HepG2 (cell line): Measurements from ENCODE around the gene EYA2. TPM values are rescaled to one million over a fixed set of nuclear protein-coding genes. Genes with fewer than 3 reads are reported as not detected.

ENCODE experiments used
- ATF1 ChIP-seq: IDR thresholded peaks from 2 replicates; pipeline ENCODE4 v1.6.1; 2016; ENCODE audit warnings: mild to moderate bottlenecking, control low read depth
- EP300 ChIP-seq, 3 experiments: sonication (generic) in 1 of 3; formaldehyde crosslinking in 1 of 3; IDR thresholded peaks; 2 replicates each; pipeline versions ENCODE4 v1.5.1 to v1.6.1; 2011 to 2020; ENCODE audit warnings: low read depth in 2 of 3, low read length in 2 of 3, borderline replicate concordance in 1 of 3, improper control_type of control experiment in 1 of 3, mild to moderate bottlenecking in 1 of 3, missing genetic modification reagents in 1 of 3, moderate library complexity in 1 of 3
- GABPB1 ChIP-seq: IDR thresholded peaks from 2 replicates; pipeline ENCODE4 v1.6.1; 2016; ENCODE audit warnings: mild to moderate bottlenecking, missing genetic modification reagents, moderate library complexity, missing compliant biosample characterization
- JARID2 ChIP-seq: sonication (generic); formaldehyde crosslinking; IDR thresholded peaks from 2 replicates; pipeline ENCODE4 v1.8.1; 2023; ENCODE audit warnings: missing genetic modification reagents, inconsistent platforms; ENCODE audit not compliant: insufficient replicate concordance
- KDM5B ChIP-seq: sonication (generic); formaldehyde crosslinking; IDR thresholded peaks from 2 replicates; pipeline ENCODE4 v1.4.0; 2020; ENCODE audit warnings: missing genetic modification reagents, mild to moderate bottlenecking, borderline replicate concordance
- MTA1 ChIP-seq: sonication (generic); formaldehyde crosslinking; IDR thresholded peaks from 2 replicates; pipeline ENCODE4 v1.4.0; 2020; ENCODE audit warnings: missing genetic modification reagents, mild to moderate bottlenecking, borderline replicate concordance
- NBN ChIP-seq: fragments of 450-650 bp; conservative IDR thresholded peaks from 2 replicates; pipeline ENCODE4 v1.6.1; 2017
- NFATC3 ChIP-seq: sonication (generic); formaldehyde crosslinking; IDR thresholded peaks from 2 replicates; pipeline ENCODE4 v1.5.1; 2020; ENCODE audit warnings: mild to moderate bottlenecking, missing genetic modification reagents
- NRL ChIP-seq: sonication (generic); formaldehyde crosslinking; IDR thresholded peaks from 2 replicates; pipeline ENCODE4 v1.5.0; 2020; ENCODE audit warnings: missing genetic modification reagents, mild to moderate bottlenecking, moderate library complexity, borderline replicate concordance
- SOX6 ChIP-seq, 2 experiments: fragments of 450-650 bp in 1 of 2; sonication (generic) in 1 of 2; formaldehyde crosslinking in 1 of 2; IDR thresholded peaks; 2 replicates each; pipeline versions ENCODE4 v1.4.0 to v1.6.1; 2017 to 2020; ENCODE audit warnings: antibody characterized with exemption in 1 of 2, mild to moderate bottlenecking in 1 of 2, missing genetic modification reagents in 1 of 2
- ZFP36 ChIP-seq: fragments of 150-350 bp; IDR thresholded peaks from 2 replicates; pipeline ENCODE4 v1.6.1; 2018; ENCODE audit warnings: borderline replicate concordance, low read length, low read depth; ENCODE audit not compliant: partially characterized antibody
- ZMYM2 ChIP-seq: sonication (generic); formaldehyde crosslinking; IDR thresholded peaks from 2 replicates; pipeline ENCODE4 v1.8.0; 2022; ENCODE audit warnings: mild to moderate bottlenecking, missing genetic modification reagents
- ZNF143 ChIP-seq: sonication (generic); formaldehyde crosslinking; IDR thresholded peaks from 2 replicates; pipeline ENCODE4 v1.4.0; 2020; ENCODE audit warnings: missing genetic modification reagents
- ZNF292 ChIP-seq: sonication (generic); formaldehyde crosslinking; IDR thresholded peaks from 2 replicates; pipeline ENCODE4 v1.8.1; 2022; ENCODE audit warnings: mild to moderate bottlenecking, low read depth, missing genetic modification reagents, borderline replicate concordance
- ZNF33B ChIP-seq: sonication (generic); formaldehyde crosslinking; IDR thresholded peaks from 2 replicates; pipeline ENCODE4 v1.5.1; 2020; ENCODE audit warnings: mild to moderate bottlenecking, missing genetic modification reagents
- ZNF430 ChIP-seq: sonication (generic); formaldehyde crosslinking; IDR thresholded peaks from 2 replicates; pipeline ENCODE4 v1.9.0; 2021; ENCODE audit warnings: mild to moderate bottlenecking, missing genetic modification reagents
- ZNF557 ChIP-seq: sonication (generic); formaldehyde crosslinking; IDR thresholded peaks from 2 replicates; pipeline ENCODE4 v1.4.0; 2020; ENCODE audit warnings: missing genetic modification reagents
- ZNF562 ChIP-seq: sonication (generic); formaldehyde crosslinking; IDR thresholded peaks from 2 replicates; pipeline ENCODE4 v1.8.0; 2022; ENCODE audit warnings: missing genetic modification reagents, borderline replicate concordance
- ZNF605 ChIP-seq: sonication (generic); formaldehyde crosslinking; IDR thresholded peaks from 2 replicates; pipeline ENCODE4 v1.8.0; 2022; ENCODE audit warnings: mild to moderate bottlenecking, missing genetic modification reagents
- polyA plus RNA-seq, 8 experiments: library from polyadenylated mRNA; depleted of rRNA in 3 of 8; stranded (reverse) in 7 of 8; unstranded in 1 of 8; fragments of >200 nt; fragmentation: Illumina TruSeq in 4 of 8; extraction: Trizol in 4 of 8; gene quantifications; 2 replicates each; pipeline versions ENCODE4 v1.2.1 to v1.2.3, GENCODE V29; 2011 to 2016; ENCODE audit warnings: low read depth in 4 of 8, missing spikeins in 1 of 8, mixed read lengths in 1 of 8; ENCODE audit not compliant: insufficient read depth in 1 of 8
- total RNA-seq, 5 experiments: library from RNA; depleted of rRNA; stranded (reverse); fragments of >200 nt; fragmentation: Illumina TruSeq; extraction: Trizol; gene quantifications; 2 replicates each; pipeline ENCODE4 v1.2.3, GENCODE V29; 2016; ENCODE audit warnings: low read depth in 1 of 5
- TF ChIP-seq, protein P1 (sequence below): sonication (generic); formaldehyde crosslinking; IDR thresholded peaks from 2 replicates; pipeline ENCODE4 v1.5.1; 2020; ENCODE audit warnings: missing genetic modification reagents, mild to moderate bottlenecking, borderline replicate concordance
- TF ChIP-seq, protein P2 (sequence below): IDR thresholded peaks from 2 replicates; pipeline ENCODE4 v1.6.1; 2016; ENCODE audit warnings: control low read depth
- TF ChIP-seq, protein P3 (sequence below): sonication (generic); formaldehyde crosslinking; IDR thresholded peaks from 2 replicates; pipeline ENCODE4 v1.4.0; 2020; ENCODE audit warnings: mild to moderate bottlenecking, low read depth, missing genetic modification reagents
- TF ChIP-seq, protein P4 (sequence below): sonication (generic); formaldehyde crosslinking; IDR thresholded peaks from 2 replicates; pipeline ENCODE4 v1.4.0; 2020; ENCODE audit warnings: missing genetic modification reagents

EYA2 gene
- total and polyA plus RNA-seq, 2 of the 13 experiments (the other 11 are each of a cell fraction or from before 2014, with no cell fraction given), result not detected

DNA sequence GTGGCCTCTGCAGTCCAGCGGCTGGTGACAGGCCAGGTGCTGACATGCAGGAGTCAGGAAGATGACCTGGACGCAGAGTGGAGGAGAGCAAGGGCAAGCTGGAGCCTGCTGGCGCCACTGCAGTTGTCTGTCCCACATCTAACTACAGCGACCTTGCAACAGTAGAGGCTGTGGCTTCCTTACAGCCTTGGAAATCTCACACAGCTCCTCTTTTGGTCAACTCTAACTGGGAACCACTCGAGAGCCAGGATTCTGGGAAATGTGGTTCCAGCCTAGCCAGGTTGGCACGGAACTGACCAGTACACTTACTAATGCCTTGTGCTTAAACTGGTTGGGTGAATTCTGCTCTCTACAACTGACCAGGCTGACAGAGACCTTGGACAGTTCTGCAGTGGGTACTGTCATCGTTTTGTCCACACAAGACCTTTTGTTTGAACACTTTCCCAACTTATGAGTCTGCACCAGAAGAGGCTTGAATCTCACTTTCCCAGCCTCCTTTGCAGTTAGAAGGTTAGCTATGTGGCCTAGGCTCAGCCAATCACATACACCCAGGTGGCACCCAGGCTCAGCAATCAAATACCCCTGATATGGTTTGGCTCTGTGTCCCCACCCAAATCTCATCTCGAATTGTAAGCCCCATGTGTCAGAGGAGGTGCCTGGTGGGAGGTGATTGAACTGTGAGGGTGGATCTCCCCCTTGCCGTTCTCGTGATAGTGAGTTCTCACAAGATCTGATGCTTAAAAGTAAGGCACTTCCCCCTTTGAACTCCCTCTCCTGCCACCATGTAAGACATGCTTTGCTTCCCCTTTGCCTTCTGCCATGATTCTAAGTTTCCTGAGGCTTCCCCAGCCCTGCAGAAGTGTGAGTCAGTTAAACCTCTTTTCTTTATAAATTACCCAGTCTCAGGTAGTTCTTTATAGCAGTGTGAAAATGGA is 308.4 kb downstream of the EYA2 start (continued):
- TF ChIP-seq EP300 (IDR thresholded peaks at IDR 0.05; ENCODE audit: low read depth in 2 of 2, low read length in 2 of 2) (peak in 1 of 2 experiments; percentile 4; a peak in 2 of 4 replicates), EP300 (CRISPR knock-in tag; IDR thresholded peaks at IDR 0.05; ENCODE audit: borderline replicate concordance) (no peak; the same call in 1 of the 2 replicates), JARID2 (CRISPR knock-in tag) (no peak), ZMYM2 (CRISPR knock-in tag) (peak; percentile 91), ZNF430 (peak; percentile 88), ZNF562 (no peak), SOX6 (IDR thresholded peaks at IDR 0.05) (no peak), SOX6 (CRISPR knock-in tag; IDR thresholded peaks at IDR 0.05) (peak; percentile 53; the same call in 1 of the 2 replicates), ZNF605 (CRISPR knock-in tag) (peak; percentile 84; the same call in 1 of the 2 replicates), GABPB1 (CRISPR knock-in tag) (0 out of 2 replicates have a peak, but pooled peaks have one; percentile 32), ZNF557 (no peak), NFATC3 (CRISPR knock-in tag) (0 out of 2 replicates have a peak, but pooled peaks have one; percentile 25), KDM5B (peak; percentile 72), ZFP36 (no peak), ATF1 (CRISPR knock-in tag) (no peak; the same call in 1 of the 2 replicates), ZNF33B (0 out of 2 replicates have a peak, but pooled peaks have one; percentile 76), NBN (no peak), MTA1 (CRISPR knock-in tag) (peak; percentile 21; the same call in 1 of the 2 replicates), ZNF292 (peak; percentile 84), NRL (CRISPR knock-in tag) (no peak), ZNF143 (CRISPR knock-in tag) (peak; percentile 84)
- TF ChIP-seq, protein P1, sequence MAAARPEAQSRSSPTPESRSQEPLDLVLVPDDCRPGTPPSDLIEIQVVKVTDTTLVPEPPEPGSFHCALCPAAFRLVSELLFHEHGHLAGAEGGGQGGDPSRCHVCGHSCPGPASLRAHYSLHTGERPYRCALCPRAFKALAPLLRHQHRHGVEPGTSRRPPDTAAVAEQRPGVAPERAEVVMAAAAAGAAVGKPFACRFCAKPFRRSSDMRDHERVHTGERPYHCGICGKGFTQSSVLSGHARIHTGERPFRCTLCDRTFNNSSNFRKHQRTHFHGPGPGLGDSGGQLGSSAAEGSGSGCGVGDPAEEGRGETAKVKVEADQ (CRISPR knock-in tag), result peak; percentile 85; the same call in 1 of the 2 replicates
- TF ChIP-seq, protein P2, sequence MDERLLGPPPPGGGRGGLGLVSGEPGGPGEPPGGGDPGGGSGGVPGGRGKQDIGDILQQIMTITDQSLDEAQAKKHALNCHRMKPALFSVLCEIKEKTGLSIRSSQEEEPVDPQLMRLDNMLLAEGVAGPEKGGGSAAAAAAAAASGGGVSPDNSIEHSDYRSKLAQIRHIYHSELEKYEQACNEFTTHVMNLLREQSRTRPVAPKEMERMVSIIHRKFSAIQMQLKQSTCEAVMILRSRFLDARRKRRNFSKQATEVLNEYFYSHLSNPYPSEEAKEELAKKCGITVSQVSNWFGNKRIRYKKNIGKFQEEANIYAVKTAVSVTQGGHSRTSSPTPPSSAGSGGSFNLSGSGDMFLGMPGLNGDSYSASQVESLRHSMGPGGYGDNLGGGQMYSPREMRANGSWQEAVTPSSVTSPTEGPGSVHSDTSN (CRISPR knock-in tag), result peak; percentile 10; the same call in 1 of the 2 replicates
- TF ChIP-seq, protein P3, sequence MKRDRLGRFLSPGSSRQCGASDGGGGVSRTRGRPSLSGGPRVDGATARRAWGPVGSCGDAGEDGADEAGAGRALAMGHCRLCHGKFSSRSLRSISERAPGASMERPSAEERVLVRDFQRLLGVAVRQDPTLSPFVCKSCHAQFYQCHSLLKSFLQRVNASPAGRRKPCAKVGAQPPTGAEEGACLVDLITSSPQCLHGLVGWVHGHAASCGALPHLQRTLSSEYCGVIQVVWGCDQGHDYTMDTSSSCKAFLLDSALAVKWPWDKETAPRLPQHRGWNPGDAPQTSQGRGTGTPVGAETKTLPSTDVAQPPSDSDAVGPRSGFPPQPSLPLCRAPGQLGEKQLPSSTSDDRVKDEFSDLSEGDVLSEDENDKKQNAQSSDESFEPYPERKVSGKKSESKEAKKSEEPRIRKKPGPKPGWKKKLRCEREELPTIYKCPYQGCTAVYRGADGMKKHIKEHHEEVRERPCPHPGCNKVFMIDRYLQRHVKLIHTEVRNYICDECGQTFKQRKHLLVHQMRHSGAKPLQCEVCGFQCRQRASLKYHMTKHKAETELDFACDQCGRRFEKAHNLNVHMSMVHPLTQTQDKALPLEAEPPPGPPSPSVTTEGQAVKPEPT (CRISPR knock-in tag), result no peak
- TF ChIP-seq, protein P4, sequence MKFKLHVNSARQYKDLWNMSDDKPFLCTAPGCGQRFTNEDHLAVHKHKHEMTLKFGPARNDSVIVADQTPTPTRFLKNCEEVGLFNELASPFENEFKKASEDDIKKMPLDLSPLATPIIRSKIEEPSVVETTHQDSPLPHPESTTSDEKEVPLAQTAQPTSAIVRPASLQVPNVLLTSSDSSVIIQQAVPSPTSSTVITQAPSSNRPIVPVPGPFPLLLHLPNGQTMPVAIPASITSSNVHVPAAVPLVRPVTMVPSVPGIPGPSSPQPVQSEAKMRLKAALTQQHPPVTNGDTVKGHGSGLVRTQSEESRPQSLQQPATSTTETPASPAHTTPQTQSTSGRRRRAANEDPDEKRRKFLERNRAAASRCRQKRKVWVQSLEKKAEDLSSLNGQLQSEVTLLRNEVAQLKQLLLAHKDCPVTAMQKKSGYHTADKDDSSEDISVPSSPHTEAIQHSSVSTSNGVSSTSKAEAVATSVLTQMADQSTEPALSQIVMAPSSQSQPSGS (CRISPR knock-in tag), result peak; percentile 33; the same call in 1 of the 2 replicates
